Measurements from ENCODE around the gene AHSG.

AHSG gene

GRCh38 chr3:186643493-186643892 is 30.6 kb downstream of the AHSG start:
- no peak for DNase-seq

- no peak for DNase-seq
Observed at GRCh38 chr3:186644683-186645082, 31.8 kb downstream of the AHSG start.

- no peak for DNase-seq
Observed at GRCh38 chr3:186646106-186646505, 33.2 kb downstream of the AHSG start.

GRCh38 chr3:186646841-186647240 is 34.0 kb downstream of the AHSG start:
- DNase-seq, result no peak

- DNase-seq, result no peak
Observed at GRCh38 chr3:186648851-186649250, 36.0 kb downstream of the AHSG start.

GRCh38 chr3:186651678-186652215 is 38.9 kb downstream of the AHSG start:
- DNase-seq, result no peak

GRCh38 chr3:186653080-186653707 is 40.3 kb downstream of the AHSG start:
- no peak for DNase-seq

GRCh38 chr3:186653984-186654383 is 41.1 kb downstream of the AHSG start:
- DNase-seq, result no peak

- DNase-seq, result no peak
Observed at GRCh38 chr3:186663361-186664118, 50.7 kb downstream of the AHSG start.

GRCh38 chr3:186664119-186664495 is 51.2 kb downstream of the AHSG start:
- DNase-seq, result no peak

- no peak for DNase-seq
Observed at GRCh38 chr3:186664506-186664905, 51.6 kb downstream of the AHSG start.

- no peak for DNase-seq
Observed at GRCh38 chr3:186665625-186666188, 52.8 kb downstream of the AHSG start, which contains the start of gene HRG. TSS of gene HRG (plus strand) at chr3:186666014. CDS start at chr3:186666032, 18 bp downstream.

- DNase-seq, result no peak
Observed at GRCh38 chr3:186668426-186668825, 55.6 kb downstream of the AHSG start.

GRCh38 chr3:186669378-186670084 is 56.7 kb downstream of the AHSG start:
- DNase-seq, result no peak

- no peak for DNase-seq
Observed at GRCh38 chr3:186670155-186670554, 57.3 kb downstream of the AHSG start.

All from CD4-positive, alpha-beta T cell treated with Interleukin-10 for 1 hour (primary cell).